T47D (cell line): ENCODE measurements around the gene CDK19.
A peak's percentile ranks its signal among the peaks of the same experiment; 100 is the strongest.
"Not testable (repeated sequence)": the region's sequence is repeated elsewhere in the genome, so short reads cannot be mapped to it uniquely, and the experiment has no call there.

Source experiments
- DNase-seq, 2 experiments: peaks; one replicate each; pipeline versions ENCODE4 v3.0.0 to v3.0.0-alpha.2; 2011 to 2012; ENCODE audit warnings: low read depth in 1 of 2, low spot score in 1 of 2
- JUND ChIP-seq: IDR thresholded peaks from 2 replicates; pipeline ENCODE4 v1.6.1; 2012; ENCODE audit warnings: low read depth
- in situ Hi-C: cut with HindIII; loops from 2 replicates; pipeline ENCODE4 v1.10.0; 2016; ENCODE audit warnings: low sequenced_read_pairs, low pct_unique_long_range_greater_than_20kb

Gene CDK19

DNA sequence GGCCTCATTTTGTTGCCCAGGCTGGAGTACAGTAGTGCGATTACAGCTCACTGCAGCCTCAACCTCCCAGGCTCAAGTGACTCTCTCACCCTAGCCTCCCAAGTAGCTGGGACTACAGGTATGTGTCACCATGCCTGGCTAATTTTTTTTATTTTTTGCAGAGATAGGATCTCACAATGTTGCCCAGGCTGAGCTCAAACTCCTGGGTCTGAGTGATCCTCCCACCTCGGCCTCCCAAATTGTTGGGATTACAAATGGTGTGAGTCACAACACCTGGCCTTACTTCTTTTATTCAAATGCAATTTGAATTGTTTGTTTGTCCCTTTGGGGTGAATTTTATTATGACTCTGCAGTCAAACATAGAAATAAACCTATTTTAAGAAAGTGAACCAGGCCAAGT is 207.1 kb downstream of the CDK19 start:
- TF ChIP-seq JUND: no peak
- DNase-seq: no peak
- in situ Hi-C loops: no loop called here

DNA sequence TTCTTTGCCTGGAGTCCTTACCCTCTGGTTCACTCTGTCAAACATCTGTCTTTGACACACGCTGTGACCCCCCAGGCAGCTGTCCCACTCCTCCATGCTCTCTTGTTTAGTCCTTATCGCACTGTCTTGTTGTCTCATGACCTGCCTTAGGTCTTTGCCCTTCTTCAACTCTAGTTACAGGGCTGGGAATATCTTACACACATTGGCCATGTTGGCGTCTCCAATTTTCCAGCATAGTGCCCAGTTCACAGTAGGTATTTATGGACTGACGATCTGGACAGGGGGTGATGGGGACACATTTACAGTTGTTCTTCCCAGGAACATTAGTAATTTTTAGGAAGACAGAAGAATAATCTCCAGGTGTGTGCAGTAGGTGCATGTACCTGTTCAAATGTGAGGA is 209.1 kb downstream of the CDK19 start:
- TF ChIP-seq JUND: no peak
- in situ Hi-C loops: no loop called here
- DNase-seq: no peak

DNA sequence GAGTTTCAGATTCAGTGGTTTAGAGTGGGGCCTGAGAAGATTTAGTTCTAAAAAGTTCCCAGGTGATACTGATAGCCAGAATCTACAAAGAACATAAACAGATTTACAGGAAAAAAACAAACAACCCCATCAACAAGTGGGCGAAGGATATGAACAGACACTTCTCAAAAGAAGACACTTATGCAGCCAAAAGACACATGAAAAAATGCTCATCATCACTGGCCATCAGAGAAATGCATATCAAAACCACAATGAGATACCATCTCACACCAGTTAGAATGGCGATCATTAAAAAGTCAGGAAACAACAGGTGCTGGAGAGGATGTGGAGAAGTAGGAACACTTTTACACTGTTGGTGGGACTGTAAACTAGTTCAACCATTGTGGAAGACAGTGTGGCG is 214.6 kb downstream of the CDK19 start:
- in situ Hi-C loops, DNase-seq: not testable (repeated sequence)

DNA sequence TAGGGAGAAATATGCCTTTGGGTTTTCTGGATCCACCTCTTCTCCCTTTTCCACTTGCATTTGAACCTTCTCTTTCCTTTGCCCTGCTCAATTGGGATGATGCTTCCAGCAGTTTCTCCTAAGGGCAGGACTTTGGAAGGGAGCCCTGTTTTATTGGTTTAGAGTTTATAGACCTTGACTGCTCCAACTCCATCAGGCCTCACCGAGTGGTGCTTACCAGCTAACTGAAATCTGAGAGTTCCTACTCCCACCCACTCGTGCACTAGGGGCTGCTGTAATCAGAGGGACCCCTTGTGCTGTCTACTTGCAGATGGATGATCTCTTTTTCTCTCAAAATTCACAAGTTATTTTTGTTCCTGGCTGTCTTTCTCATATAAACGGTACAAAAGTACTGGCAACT is 217.5 kb downstream of the CDK19 start:
- no peak for DNase-seq
- no peak for TF ChIP-seq JUND
- in situ Hi-C loops: no loop called here

DNA sequence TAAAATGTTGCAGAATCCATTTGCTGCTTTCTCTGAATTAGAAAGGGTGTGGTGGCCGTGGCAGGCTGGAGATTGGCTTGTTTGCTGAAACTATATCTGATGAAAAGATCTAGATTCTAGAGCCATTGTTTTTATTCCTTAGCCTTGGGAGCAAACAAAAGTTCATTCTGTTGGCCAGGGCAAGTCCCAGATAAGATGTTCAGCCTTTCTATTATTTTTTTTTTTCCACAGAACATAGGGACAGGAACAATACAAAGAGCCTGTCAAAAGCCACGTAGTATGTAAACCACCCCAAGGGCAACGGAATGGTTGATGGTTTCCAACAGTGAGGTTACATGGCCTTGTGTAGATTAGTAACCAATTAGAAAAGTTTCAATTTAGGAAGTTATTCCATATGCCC is 218.9 kb downstream of the CDK19 start:
- TF ChIP-seq JUND: no peak
- in situ Hi-C loops: no loop called here
- no peak for DNase-seq

DNA sequence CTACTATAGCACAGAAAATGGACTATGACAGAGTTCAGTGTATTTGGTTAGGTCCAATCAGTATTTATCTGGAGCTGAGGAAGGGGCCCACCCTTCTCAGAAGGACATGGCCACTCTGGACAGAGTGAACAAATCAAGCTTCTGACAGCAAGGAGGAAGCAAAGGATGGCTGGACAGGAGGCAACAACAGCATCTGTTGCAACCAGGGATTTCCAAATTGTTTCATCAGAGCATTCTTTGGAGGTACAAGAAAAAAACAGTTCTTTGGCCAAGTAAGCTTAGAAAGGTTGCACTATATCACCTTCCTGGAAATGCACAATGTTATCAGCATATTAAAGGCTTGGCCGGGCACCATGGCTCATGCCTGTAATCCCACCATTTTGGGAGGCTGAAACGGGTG is 220.2 kb downstream of the CDK19 start:
- no peak for DNase-seq
- TF ChIP-seq JUND: no peak
- in situ Hi-C loops: no loop called here

DNA sequence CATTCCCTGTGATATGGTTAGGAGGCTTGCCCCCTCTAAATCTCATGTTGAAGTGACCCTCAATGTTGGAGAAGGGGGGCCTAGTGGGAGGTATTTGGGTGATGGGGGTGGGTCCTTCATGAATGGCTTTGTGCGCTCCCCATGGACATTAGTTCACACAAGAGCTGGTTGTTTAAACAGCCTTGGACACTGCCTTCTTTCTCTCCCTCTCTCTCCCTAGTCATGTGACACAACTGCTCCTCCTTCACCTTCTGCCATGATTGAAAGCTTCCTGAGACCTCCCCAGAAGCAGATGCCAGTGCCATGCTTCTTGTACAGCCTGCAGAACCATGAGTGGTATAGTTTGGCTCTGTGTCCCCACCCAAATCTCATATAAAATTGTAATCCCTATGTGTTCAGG is 221.6 kb downstream of the CDK19 start:
- no peak for DNase-seq
- no peak for TF ChIP-seq JUND
- in situ Hi-C loops: no loop called here

- peak in 1 of 2 experiments; percentile 22 for DNase-seq
- in situ Hi-C loops: no loop called here
- no peak for TF ChIP-seq JUND
Observed at GRCh38 chr6:110592765-110593164, 222.5 kb downstream of the CDK19 start.

DNA sequence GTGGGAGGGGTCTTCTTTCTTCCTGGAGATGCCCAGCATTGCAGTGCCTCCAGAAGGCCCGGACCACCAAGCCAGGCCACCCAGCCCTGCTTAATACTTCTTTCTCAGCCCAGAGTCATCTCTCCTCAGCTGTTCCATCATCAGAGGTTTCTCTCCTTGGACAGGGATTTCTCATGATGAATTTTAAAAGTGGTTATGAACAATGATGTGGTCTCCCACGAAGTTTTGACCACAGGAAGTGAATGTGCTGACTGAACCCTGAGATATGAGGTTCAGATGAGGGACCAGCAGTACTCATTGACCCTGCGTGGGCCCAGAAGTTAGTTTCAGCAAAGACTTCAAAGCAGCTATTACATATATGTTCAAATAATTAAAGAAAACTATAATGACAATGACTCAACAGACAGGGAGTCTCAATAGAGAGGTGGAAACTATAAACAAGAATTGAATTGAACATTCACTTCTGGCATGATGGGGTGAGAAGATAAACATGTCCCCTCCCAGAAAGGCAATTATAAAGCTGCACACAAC is 224.4 kb downstream of the CDK19 start:
- no peak for TF ChIP-seq JUND
- in situ Hi-C loops: no loop called here
- no peak for DNase-seq

GRCh38 chr6:110589865-110590513 is 225.3 kb downstream of the CDK19 start:
- no peak for TF ChIP-seq JUND
- in situ Hi-C loops: no loop called here
- no peak for DNase-seq

DNA sequence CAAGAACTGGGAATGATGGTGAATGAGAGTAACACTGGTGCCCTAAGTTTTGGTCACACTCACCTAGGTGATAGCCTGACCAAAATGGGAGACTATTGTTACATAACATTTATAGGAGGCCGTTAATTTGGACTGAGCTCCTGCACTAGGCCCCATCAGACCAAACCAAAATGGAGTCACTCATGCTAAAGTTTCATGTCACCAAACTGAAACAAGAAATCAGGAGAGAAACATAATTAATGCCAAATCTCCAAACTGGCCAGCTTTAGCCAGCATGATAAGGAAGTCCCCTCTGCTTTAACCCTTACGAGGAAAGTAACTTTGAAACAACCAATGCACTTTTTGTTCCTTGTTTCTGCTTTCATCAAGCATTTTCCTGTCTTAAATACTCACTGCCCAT is 227.9 kb downstream of the CDK19 start:
- in situ Hi-C loops: no loop called here

GRCh38 chr6:110581679-110582078 is 233.6 kb downstream of the CDK19 start:
- TF ChIP-seq JUND: no peak

More for the DNA sequence above, 227.9 kb downstream of the CDK19 start:
- TF ChIP-seq JUND: no peak
- no peak for DNase-seq

GRCh38 chr6:110577596-110578167 is 237.6 kb downstream of the CDK19 start:
- in situ Hi-C loops, DNase-seq: not testable (repeated sequence)

More at GRCh38 chr6:110581679-110582078, 233.6 kb downstream of the CDK19 start:
- DNase-seq: no peak
- in situ Hi-C loops: no loop called here
